ENCODE measurements around the gene CCSER1. TPM values are rescaled to one million over a fixed set of nuclear protein-coding genes. Genes with fewer than 3 reads are reported as not detected.

Gene CCSER1
- total and polyA plus RNA-seq, 4 donors = 0.18 to 2.3 (median 1.2) TPM

- no peak for DNase-seq (ENCODE audit: low spot score)
- Histone ChIP-seq H3K4me3 (ENCODE audit: low read depth in 1 of 3, low read length in 3 of 3) (no peak overlapping the region), H3K9ac (ENCODE audit: low read depth in 1 of 2, low read length in 2 of 2) (no peak overlapping the region), H3K27ac (ENCODE audit: low read depth in 1 of 2, low read length in 2 of 2) (no peak overlapping the region), H3K9me3 (ENCODE audit: control insufficient read depth in 4 of 4, low read length in 3 of 4) (no peaks in the 10 kb centered on the region), H3K27me3 (ENCODE audit: control insufficient read depth in 4 of 4, insufficient read depth in 4 of 4, low read length in 3 of 4) (peaks cover 0 to 3% (median 0%) of the 10 kb centered on the region in 4 donors), H3K36me3 (ENCODE audit: control insufficient read depth in 4 of 4, insufficient read depth in 3 of 4, low read depth in 1 of 4, low read length in 3 of 4) (no peaks in the 10 kb centered on the region), H3K4me1 (ENCODE audit: control insufficient read depth in 4 of 4, insufficient read depth in 4 of 4, low read length in 3 of 4) (no peaks in the 10 kb centered on the region)
- TF ChIP-seq TAF1 (conservative IDR thresholded peaks at IDR 0.05) (no peak), GABPA (IDR thresholded peaks at IDR 0.05 in 1 of 2, conservative IDR thresholded peaks at IDR 0.05 in 1 of 2) (no peak), JUND (IDR thresholded peaks at IDR 0.05) (no peak), HNF4A (conservative IDR thresholded peaks at IDR 0.05) (no peak), YY1 (IDR thresholded peaks at IDR 0.05) (no peak), MAX (IDR thresholded peaks at IDR 0.05) (no peak), REST (IDR thresholded peaks at IDR 0.05) (no peak), RXRA (IDR thresholded peaks at IDR 0.05) (no peak), SP1 (IDR thresholded peaks at IDR 0.05) (no peak), FOXA1 (IDR thresholded peaks at IDR 0.05) (no peak), NR2F2 (IDR thresholded peaks at IDR 0.05) (no peak)
- WGBS = 70% methylated on average over 2 of the region's 2 CpGs
Measured at GRCh38 chr4:91285487-91285886, 1158.3 kb downstream of the CCSER1 start.

GRCh38 chr4:91288702-91289311 is 1161.6 kb downstream of the CCSER1 start:
- Histone ChIP-seq H3K36me3 (ENCODE audit: control insufficient read depth in 4 of 4, insufficient read depth in 3 of 4, low read depth in 1 of 4, low read length in 3 of 4) (no peaks in the 10 kb centered on the region), H3K27me3 (ENCODE audit: control insufficient read depth in 4 of 4, insufficient read depth in 4 of 4, low read length in 3 of 4) (peaks cover 0 to 3% (median 0%) of the 10 kb centered on the region in 4 donors), H3K9me3 (ENCODE audit: control insufficient read depth in 4 of 4, low read length in 3 of 4) (no peaks in the 10 kb centered on the region), H3K27ac (ENCODE audit: low read depth in 1 of 2, low read length in 2 of 2) (no peak overlapping the region), H3K4me1 (ENCODE audit: control insufficient read depth in 4 of 4, insufficient read depth in 4 of 4, low read length in 3 of 4) (no peaks in the 10 kb centered on the region), H3K9ac (ENCODE audit: low read depth in 1 of 2, low read length in 2 of 2) (no peak overlapping the region), H3K4me3 (ENCODE audit: low read depth in 1 of 3, low read length in 3 of 3) (no peak overlapping the region)
- WGBS = 62% methylated on average over 2 of the region's 2 CpGs
- no peak for TF ChIP-seq HNF4G (IDR thresholded peaks at IDR 0.05)
- no peak for TF ChIP-seq YY1 (IDR thresholded peaks at IDR 0.05)
- TF ChIP-seq SP1 (IDR thresholded peaks at IDR 0.05) = no peak
- TF ChIP-seq REST (IDR thresholded peaks at IDR 0.05) = no peak
- no peak for TF ChIP-seq RAD21 (IDR thresholded peaks at IDR 0.05)
- no peak for TF ChIP-seq ZBTB33 (IDR thresholded peaks at IDR 0.05)
- TF ChIP-seq CTCF (IDR thresholded peaks at IDR 0.05; ENCODE audit: low read depth, low read length, missing input control) = no peak
- no peak for TF ChIP-seq RXRA (IDR thresholded peaks at IDR 0.05)
- no peak for TF ChIP-seq NR2F2 (IDR thresholded peaks at IDR 0.05)
- no peak for TF ChIP-seq EGR1 (IDR thresholded peaks at IDR 0.05; ENCODE audit: low read depth in 2 of 2)
- TF ChIP-seq FOXA1 (IDR thresholded peaks at IDR 0.05) = no peak
- no peak for TF ChIP-seq HNF4A (conservative IDR thresholded peaks at IDR 0.05)
- no peak for TF ChIP-seq MAX (IDR thresholded peaks at IDR 0.05)
- TF ChIP-seq GABPA (IDR thresholded peaks at IDR 0.05 in 1 of 2, conservative IDR thresholded peaks at IDR 0.05 in 1 of 2) = no peak
- no peak for TF ChIP-seq ATF3 (IDR thresholded peaks at IDR 0.05)
- no peak for DNase-seq (ENCODE audit: low spot score)

All from liver (tissue), 9 donors.